ENCODE results near the gene TBX10.
A peak's percentile ranks its signal among the peaks of the same experiment; 100 is the strongest.
"Not testable (repeated sequence)": the region's sequence is repeated elsewhere in the genome, so short reads cannot be mapped to it uniquely, and the experiment has no call there.

TBX10 gene

GRCh38 chr11:67630228-67630942 lies 9.2 kb downstream of the TBX10 start:
- peak; percentile 77 to 83 for DNase-seq

GRCh38 chr11:67629386-67630227 lies 10.0 kb downstream of the TBX10 start, which contains the start of gene NUDT8:
NUDT8 (minus strand) TSS chr11:67629937; CDS start chr11:67629911, 26 bp downstream.
- DNase-seq, result peak in 1 of 2 experiments; percentile 53

DNA sequence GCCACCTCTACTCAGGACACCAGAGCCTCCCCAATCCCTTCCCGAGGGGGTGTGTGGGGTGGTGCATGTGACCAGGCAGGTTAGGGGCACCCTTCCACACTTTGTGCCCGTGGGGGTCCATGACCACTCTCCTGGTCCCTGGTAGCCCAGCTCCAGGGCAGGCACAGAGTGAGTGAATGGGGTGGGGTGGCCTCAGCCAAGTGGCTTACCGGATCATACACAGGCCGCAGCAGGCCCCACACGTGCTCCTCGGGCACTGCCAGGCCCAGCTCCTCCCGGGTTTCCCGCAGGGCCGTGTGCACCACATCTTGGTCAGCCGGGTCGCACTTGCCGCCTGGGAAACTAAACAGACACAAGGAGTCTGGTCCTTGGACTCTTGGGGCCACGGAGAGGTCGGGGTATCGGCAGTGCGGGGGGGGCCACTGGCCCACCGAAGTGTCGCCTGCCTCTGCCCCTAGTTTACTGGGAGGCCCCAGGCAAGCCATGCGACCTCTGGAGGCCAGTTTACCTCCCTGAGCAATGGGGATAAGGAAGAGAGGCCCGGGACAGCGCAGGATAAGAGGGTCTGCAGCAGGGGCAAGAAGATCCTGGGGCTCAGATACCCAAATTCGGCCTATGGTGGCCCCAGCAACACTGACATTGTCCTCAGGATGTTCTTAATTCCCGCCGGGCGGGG lies 10.7 kb downstream of the TBX10 start:
- no peak for DNase-seq

DNA sequence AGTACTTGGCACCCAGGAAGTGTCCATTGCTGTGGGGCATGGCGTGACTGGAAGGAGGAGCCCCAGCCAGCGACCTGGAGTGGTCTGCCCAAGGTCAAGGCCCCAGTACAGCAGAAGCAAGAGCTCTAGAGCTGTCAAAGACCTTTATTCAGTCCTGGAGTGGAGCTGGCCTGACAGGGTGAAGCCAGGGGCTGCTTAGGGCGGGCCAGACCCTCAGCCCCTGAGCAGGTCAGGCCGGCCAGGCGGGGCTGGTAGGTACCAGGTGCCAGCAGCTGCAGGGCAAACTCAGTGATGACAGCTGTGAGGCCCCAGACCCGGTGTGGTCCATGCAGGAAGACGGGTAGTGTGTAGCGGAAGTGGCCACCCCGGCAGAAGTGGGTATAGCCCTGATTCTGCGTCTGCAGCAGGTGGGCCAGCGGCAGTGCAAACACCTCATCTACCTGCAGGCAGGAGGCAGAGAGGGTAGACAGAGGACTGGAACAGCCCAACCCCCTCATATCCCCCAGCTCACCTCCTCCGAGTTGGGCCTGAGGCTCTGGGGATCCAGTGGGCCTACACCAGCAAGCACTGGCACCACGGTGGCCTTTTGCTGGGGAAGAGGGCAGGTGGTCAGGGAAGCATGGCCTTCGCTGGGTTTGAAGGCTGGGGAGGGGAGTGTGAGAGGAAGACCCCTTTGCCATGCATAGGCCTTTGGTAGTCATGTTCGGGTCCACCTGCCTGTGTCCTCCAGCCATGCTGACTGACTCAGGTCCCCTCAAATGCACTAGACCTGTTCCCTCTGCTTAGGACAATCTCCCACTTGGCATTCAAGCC lies 11.5 kb downstream of the TBX10 start:
- DNase-seq, result no peak

GRCh38 chr11:67627441-67627811 lies 12.1 kb downstream of the TBX10 start:
- DNase-seq, result no peak

DNA sequence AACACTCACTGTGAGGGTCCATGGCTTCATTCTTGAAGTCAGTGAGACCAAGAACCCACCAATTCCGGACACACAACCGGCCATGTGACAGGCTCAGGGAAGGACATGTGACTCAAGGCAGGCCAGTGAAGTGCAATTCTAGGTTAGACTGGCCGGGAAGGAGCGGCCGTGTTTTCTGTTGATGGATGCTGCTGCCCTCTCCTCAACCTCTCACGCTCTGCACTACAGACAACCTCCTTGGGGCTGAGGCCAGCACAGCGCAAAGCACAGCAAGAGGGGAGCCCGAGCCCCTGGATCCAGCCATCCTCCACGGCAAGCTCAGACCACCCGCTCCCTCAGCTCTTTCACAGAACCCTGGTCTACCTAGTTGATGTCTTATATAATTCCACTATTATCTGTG lies 12.6 kb downstream of the TBX10 start:
- no peak for DNase-seq

DNA sequence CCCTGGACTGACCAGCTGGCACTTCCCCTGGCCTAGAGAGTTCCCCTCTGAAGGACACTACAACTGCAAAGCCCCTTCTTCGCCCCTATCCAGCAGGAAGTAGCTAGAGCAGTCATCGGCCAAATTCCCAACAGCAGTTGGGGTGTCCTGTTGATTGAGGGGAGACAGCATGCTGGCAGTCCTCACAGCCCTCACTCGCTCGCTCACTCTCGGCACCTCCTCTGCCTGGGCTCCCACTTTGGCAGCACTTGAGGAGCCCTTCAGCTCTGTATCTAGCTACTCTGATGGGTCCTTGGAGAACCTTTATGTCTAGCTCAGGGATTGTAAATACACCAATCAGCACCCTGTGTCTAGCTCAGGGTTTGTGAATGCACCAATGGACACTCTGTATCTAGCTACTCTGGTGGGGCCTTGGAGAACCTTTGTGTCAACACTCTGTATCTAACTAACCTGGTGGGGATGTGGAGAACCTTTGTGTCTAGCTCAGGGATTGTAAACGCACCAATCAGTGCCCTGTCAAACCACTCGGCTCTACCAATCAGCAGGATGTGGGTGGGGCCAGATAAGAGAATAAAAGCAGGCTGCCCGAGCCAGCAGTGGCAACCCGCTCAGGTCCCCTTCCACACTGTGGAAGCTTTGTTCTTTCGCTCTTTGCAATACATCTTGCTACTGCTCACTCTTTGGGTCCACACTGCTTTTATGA lies 13.3 kb downstream of the TBX10 start:
- DNase-seq, result not testable (repeated sequence)

- not testable (repeated sequence) for DNase-seq
Measured at GRCh38 chr11:67623795-67624194, 15.8 kb downstream of the TBX10 start.

GRCh38 chr11:67622905-67623304 lies 16.7 kb downstream of the TBX10 start:
- DNase-seq, result not testable (repeated sequence)

GRCh38 chr11:67621928-67622327 lies 17.6 kb downstream of the TBX10 start:
- not testable (repeated sequence) for DNase-seq

- DNase-seq, result not testable (repeated sequence)
Measured at GRCh38 chr11:67620621-67621020, 18.9 kb downstream of the TBX10 start.

DNA sequence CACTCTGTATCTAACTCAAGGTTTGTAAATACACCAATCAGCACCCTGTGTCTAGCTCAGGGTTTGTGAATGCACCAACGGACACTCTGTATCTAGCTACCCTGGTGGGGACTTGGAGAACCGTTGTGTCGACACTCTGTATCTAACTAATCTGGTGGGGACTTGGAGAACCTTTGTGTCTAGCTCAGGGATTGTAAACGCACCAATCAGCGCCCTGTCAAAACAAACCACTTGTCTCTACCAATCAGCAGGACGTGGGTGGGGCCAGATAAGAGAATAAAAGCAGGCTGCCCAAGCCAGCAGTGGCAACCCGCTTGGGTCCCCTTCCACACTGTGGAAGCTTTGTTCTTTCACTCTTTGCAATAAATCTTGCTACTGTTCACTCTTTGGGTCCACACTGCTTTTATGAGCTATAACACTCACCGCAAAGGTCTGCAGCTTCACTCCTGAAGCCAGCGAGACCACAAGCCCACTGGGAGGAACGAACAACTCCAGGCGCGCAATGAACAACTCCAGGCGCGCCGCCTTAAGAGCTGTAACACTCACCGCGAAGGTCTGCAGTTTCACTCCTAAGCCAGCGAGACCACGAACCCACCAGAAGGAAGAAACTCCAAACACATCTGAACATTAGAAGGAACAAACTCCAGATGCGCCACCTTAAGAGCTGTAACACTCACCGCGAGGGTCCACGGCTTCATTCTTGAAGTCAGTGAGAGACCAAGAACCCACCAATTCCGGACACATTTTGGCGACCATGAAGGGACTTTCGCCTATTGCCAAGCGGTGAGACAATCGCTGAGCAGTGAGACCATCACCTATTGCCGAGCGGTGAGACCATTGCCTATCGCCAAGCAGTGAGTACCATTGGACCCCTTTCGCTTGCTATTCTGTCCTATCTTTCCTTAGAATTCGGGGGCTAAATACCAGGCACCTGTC lies 19.6 kb downstream of the TBX10 start:
- DNase-seq, result not testable (repeated sequence)

- DNase-seq, result not testable (repeated sequence)
Measured at GRCh38 chr11:67618901-67619659, 20.5 kb downstream of the TBX10 start.

DNA sequence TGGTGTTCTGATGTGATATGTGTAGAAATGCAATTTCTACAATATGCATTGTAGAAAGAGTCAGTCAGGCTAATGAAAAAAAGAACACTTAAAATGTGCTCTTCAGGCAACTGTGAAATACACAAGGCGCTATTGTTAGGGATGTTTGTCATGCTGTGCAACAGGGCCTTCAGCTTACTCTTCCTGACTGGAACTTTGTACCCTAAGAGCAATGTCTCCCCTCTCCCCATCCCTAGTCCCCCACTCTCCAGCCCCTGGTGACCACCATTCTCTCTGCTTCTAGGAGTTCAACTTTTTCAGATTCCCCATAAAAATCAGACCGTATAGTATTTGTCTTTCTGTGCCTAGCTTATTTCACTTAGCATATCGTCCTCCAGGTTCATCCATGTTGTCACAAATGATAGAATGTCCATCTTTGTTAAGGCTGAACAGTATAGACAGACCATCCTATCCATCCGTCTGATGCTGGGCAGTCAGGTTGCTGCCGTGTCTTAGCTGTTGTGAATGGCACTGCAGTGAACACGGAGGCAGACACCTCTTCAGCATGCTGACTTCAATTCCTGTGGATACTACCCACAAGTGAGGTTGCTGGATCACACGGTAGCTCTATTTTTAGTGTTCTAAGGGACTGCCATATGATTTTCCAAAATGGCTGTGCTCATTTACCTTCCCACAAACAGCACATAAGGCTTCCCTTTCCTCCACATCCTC lies 22.2 kb downstream of the TBX10 start:
- no peak for DNase-seq

GRCh38 chr11:67616431-67617242 lies 22.9 kb downstream of the TBX10 start:
- DNase-seq, result no peak

DNA sequence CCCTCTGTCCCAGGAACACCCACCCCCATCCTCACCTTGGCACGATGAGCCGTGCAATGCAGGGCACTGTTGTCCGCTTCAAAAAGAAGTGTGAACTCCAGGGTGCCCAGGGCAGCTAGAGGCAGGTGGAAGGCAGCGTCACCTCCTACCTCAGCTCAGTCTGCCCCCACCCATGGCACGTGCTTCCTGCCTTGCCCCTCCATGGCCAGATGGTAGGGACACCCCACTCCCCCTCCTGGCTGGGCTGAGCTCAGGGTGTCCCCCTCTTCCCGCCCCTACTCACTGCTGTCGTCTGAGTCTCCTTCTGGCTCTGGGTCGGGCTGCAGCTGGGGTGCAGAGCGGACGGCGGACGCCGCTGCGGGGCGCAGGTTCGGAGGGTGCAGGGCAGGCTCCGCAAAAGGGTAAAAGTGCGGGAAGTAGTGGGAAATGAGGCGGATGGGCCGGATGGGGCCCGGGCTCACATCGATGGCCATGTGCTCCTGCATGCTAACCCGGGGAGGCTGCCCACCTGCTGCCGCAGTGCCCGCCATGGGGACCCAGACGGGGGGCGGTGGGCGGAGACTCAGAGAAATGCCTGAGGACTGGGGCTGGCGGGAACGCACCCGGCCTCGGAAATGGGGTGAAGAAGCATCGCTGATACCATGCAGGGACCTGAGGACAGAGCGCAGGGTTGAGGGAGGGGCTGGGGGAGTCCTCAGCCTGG lies 23.7 kb downstream of the TBX10 start:
- DNase-seq, result no peak
